KMS-11 (cell line): ENCODE data around the gene COL6A2.

Source experiments
- H2AFZ ChIP-seq: fragments of 200-600 bp; sonication (generic); 2 replicates; pipeline ENCODE4 v1.6.1; 2016; ENCODE audit warnings: antibody characterized with exemption, mixed run types, low read depth
- H3K27ac ChIP-seq: fragments of 200-600 bp; sonication (generic); 2 replicates; pipeline ENCODE4 v1.6.1; 2016; ENCODE audit warnings: mild to moderate bottlenecking, mixed run types
- H3K27me3 ChIP-seq: fragments of 200-600 bp; sonication (generic); 2 replicates; pipeline ENCODE4 v1.6.1; 2017; ENCODE audit warnings: mild to moderate bottlenecking, low read depth, mixed run types, moderate library complexity; ENCODE audit not compliant: insufficient read depth
- H3K36me3 ChIP-seq: fragments of 200-600 bp; sonication (generic); 2 replicates; pipeline ENCODE4 v1.6.1; 2017; ENCODE audit warnings: mild to moderate bottlenecking, mixed run types; ENCODE audit not compliant: insufficient read depth
- H3K4me1 ChIP-seq: fragments of 200-600 bp; sonication (generic); 2 replicates; pipeline ENCODE4 v1.6.1; 2016; ENCODE audit warnings: mild to moderate bottlenecking, low read depth, mixed run types; ENCODE audit not compliant: poor library complexity, severe bottlenecking
- H3K4me2 ChIP-seq: fragments of 200-600 bp; sonication (generic); 2 replicates; pipeline ENCODE4 v1.7.0; 2016; ENCODE audit warnings: mild to moderate bottlenecking, mixed run types
- H3K4me3 ChIP-seq: fragments of 200-600 bp; sonication (generic); IDR thresholded peaks from 2 replicates; pipeline ENCODE4 v1.6.1; 2017; ENCODE audit warnings: low read depth, low read length, mixed read lengths; ENCODE audit not compliant: insufficient read depth
- H3K79me2 ChIP-seq: fragments of 200-600 bp; sonication (generic); 2 replicates; pipeline ENCODE4 v1.6.1; 2016; ENCODE audit warnings: low read depth, mixed run types; ENCODE audit not compliant: insufficient read depth
- H3K9ac ChIP-seq: fragments of 200-600 bp; sonication (generic); 2 replicates; pipeline ENCODE4 v1.6.1; 2016; ENCODE audit warnings: mild to moderate bottlenecking, mixed run types
- H4K20me1 ChIP-seq: fragments of 200-600 bp; sonication (generic); 2 replicates; pipeline ENCODE4 v1.6.1; 2016; ENCODE audit warnings: mild to moderate bottlenecking, mixed run types; ENCODE audit not compliant: insufficient read depth
- CTCF ChIP-seq: fragments of 200-600 bp; sonication (generic); conservative IDR thresholded peaks from 2 replicates; pipeline ENCODE4 v1.6.1; 2017; ENCODE audit warnings: low read depth, mild to moderate bottlenecking, antibody characterized with exemption, low read length, moderate library complexity, mixed read lengths

COL6A2 gene

GRCh38 chr21:46110499-46111192 lies 12.7 kb downstream of the COL6A2 start:
- Histone ChIP-seq H3K4me3 (no peak overlapping the region), H2AFZ (no peak overlapping the region), H3K4me1 (no peaks in the 10 kb centered on the region), H3K9ac (no peak overlapping the region), H3K79me2 (no peaks in the 10 kb centered on the region), H4K20me1 (no peaks in the 10 kb centered on the region), H3K27me3 (peaks cover 74% of the 10 kb centered on the region), H3K27ac (no peak overlapping the region), H3K4me2 (no peak overlapping the region), H3K36me3 (no peaks in the 10 kb centered on the region)
- no peak for TF ChIP-seq CTCF

- no peaks in the 10 kb centered on the region for H3K4me1 ChIP-seq
- no peak overlapping the region for H2AFZ ChIP-seq
- H3K36me3 ChIP-seq: no peaks in the 10 kb centered on the region
- H4K20me1 ChIP-seq: no peaks in the 10 kb centered on the region
- no peak overlapping the region for H3K27ac ChIP-seq
- H3K4me3 ChIP-seq: no peak overlapping the region
- no peaks in the 10 kb centered on the region for H3K79me2 ChIP-seq
- H3K4me2 ChIP-seq: no peak overlapping the region
- H3K27me3 ChIP-seq: peaks cover 79% of the 10 kb centered on the region
- no peak overlapping the region for H3K9ac ChIP-seq
- TF ChIP-seq CTCF: no peak
Observed at GRCh38 chr21:46111193-46111571, 13.3 kb downstream of the COL6A2 start.

GRCh38 chr21:46111857-46112724 lies 14.2 kb downstream of the COL6A2 start:
- no peaks in the 10 kb centered on the region for H3K4me1 ChIP-seq
- no peak for TF ChIP-seq CTCF
- no peak overlapping the region for H3K4me2 ChIP-seq
- H3K36me3 ChIP-seq: no peaks in the 10 kb centered on the region
- H3K27me3 ChIP-seq: peaks cover 80% of the 10 kb centered on the region
- H3K79me2 ChIP-seq: no peaks in the 10 kb centered on the region
- H2AFZ ChIP-seq: no peak overlapping the region
- no peak overlapping the region for H3K9ac ChIP-seq
- no peak overlapping the region for H3K4me3 ChIP-seq
- H4K20me1 ChIP-seq: no peaks in the 10 kb centered on the region
- no peak overlapping the region for H3K27ac ChIP-seq

- peaks cover 84% of the 10 kb centered on the region for H3K27me3 ChIP-seq
- TF ChIP-seq CTCF: no peak
- no peak overlapping the region for H3K4me2 ChIP-seq
- H4K20me1 ChIP-seq: no peaks in the 10 kb centered on the region
- H3K36me3 ChIP-seq: no peaks in the 10 kb centered on the region
- H3K9ac ChIP-seq: no peak overlapping the region
- H3K79me2 ChIP-seq: no peaks in the 10 kb centered on the region
- no peak overlapping the region for H2AFZ ChIP-seq
- no peak overlapping the region for H3K27ac ChIP-seq
- H3K4me3 ChIP-seq: no peak overlapping the region
- H3K4me1 ChIP-seq: no peaks in the 10 kb centered on the region
Observed at GRCh38 chr21:46112725-46113215, 14.9 kb downstream of the COL6A2 start.
